Measurements from ENCODE around the gene GAN.

- no peak for TF ChIP-seq CTCF (conservative IDR thresholded peaks at IDR 0.05; ENCODE audit: low read depth, low read length)
- TF ChIP-seq CEBPB (IDR thresholded peaks at IDR 0.05; ENCODE audit: low read depth, low read length): no peak
- TF ChIP-seq RAD21 (IDR thresholded peaks at IDR 0.05; ENCODE audit: low read length): no peak
- TF ChIP-seq MAZ (IDR thresholded peaks at IDR 0.05; ENCODE audit: borderline replicate concordance, low read depth, low read length): no peak
- TF ChIP-seq SMC3 (IDR thresholded peaks at IDR 0.05; ENCODE audit: low read depth, low read length): no peak
- no peak for TF ChIP-seq POLR2A (IDR thresholded peaks at IDR 0.05; ENCODE audit: low read depth, low read length)
- TF ChIP-seq USF2 (IDR thresholded peaks at IDR 0.05; ENCODE audit: low read depth, low read length): no peak
- no peak for TF ChIP-seq MXI1 (IDR thresholded peaks at IDR 0.05; ENCODE audit: borderline replicate concordance, low read depth, low read length)
Measured at GRCh38 chr16:81360135-81360534, 45.4 kb downstream of the GAN start.

Data from IMR-90 (cell line).